Caco-2 (cell line): ENCODE results near the gene GADL1. TPM values are rescaled to one million over a fixed set of nuclear protein-coding genes. Genes with fewer than 3 reads are reported as not detected.
A peak's percentile ranks its signal among the peaks of the same experiment; 100 is the strongest.

ENCODE experiments used
- BruUV-seq: library from RNA; stranded (reverse); fragments of 400-500 nt; replicated peaks from 2 replicates; lab custom pipeline; 2021; lab: Mats Ljungman, UMichigan
- CTCF ChIA-PET: fragments of 300-600 bp; sonication (Branson Sonifier 250); formaldehyde crosslinking; loops from one replicate; lab custom pipeline; 2022; ENCODE audit warnings: antibody characterized with exemption; lab: Charles Lee
- POLR2A ChIA-PET: fragments of 300-600 bp; sonication (Branson Sonifier 250); formaldehyde crosslinking; loops from one replicate; lab custom pipeline; 2022; ENCODE audit warnings: antibody characterized with exemption; lab: Charles Lee
- DNase-seq, 2 experiments: peaks; one replicate each; pipeline versions ENCODE4 v3.0.0 to v3.0.0-alpha.2; 2020 to 2022
- H3K27me3 ChIP-seq: replicated peaks from 2 replicates; pipeline ENCODE4 v1.6.0; 2011; ENCODE audit warnings: low read length; ENCODE audit not compliant: control insufficient read depth, insufficient read depth
- H3K36me3 ChIP-seq: 2 replicates; pipeline ENCODE4 v1.5.1; 2011; ENCODE audit warnings: low read length; ENCODE audit not compliant: control insufficient read depth, insufficient read depth
- H3K4me1 ChIP-seq: fragments of 250-450 bp; sonication (Bioruptor Pico); 2 replicates; pipeline ENCODE4 v1.5.1; 2020; ENCODE audit warnings: mild to moderate bottlenecking
- H3K4me3 ChIP-seq: 2 replicates; pipeline ENCODE4 v1.5.1; 2011; ENCODE audit warnings: low read depth, mild to moderate bottlenecking, control low read depth, low read length
- H3K9me3 ChIP-seq: fragments of 250-450 bp; sonication (Bioruptor Pico); 2 replicates; pipeline ENCODE4 v1.5.1; 2020; ENCODE audit warnings: mild to moderate bottlenecking, moderate library complexity
- H3K27ac Mint-ChIP-seq: one replicate; pipeline ENCODE4 v1.8.0; 2022; ENCODE audit warnings: mixed read lengths; ENCODE audit not compliant: unreplicated experiment
- H3K27me3 Mint-ChIP-seq: one replicate; pipeline ENCODE4 v1.8.0; 2022; ENCODE audit warnings: mixed read lengths; ENCODE audit not compliant: insufficient read depth, unreplicated experiment
- H3K36me3 Mint-ChIP-seq: one replicate; pipeline ENCODE4 v1.8.0; 2022; ENCODE audit warnings: mild to moderate bottlenecking, mixed read lengths; ENCODE audit not compliant: insufficient read depth, unreplicated experiment
- H3K4me1 Mint-ChIP-seq: one replicate; pipeline ENCODE4 v1.8.0; 2022; ENCODE audit warnings: low read depth, mixed read lengths; ENCODE audit not compliant: unreplicated experiment
- H3K4me3 Mint-ChIP-seq: one replicate; pipeline ENCODE4 v1.8.0; 2022; ENCODE audit warnings: mild to moderate bottlenecking, moderate library complexity, mixed read lengths; ENCODE audit not compliant: unreplicated experiment
- H3K9me3 Mint-ChIP-seq: one replicate; pipeline ENCODE4 v1.8.0; 2022; ENCODE audit warnings: mixed read lengths; ENCODE audit not compliant: unreplicated experiment
- CTCF ChIP-seq, 2 experiments: fragments of 200-600 bp in 1 of 2; IDR thresholded peaks; 1 replicate in 1 of 2; 2 replicates in 1 of 2; pipeline versions ENCODE4 v1.5.1 to v1.8.0; 2011 to 2022; ENCODE audit warnings: antibody characterized with exemption in 1 of 2, control low read depth in 1 of 2, inconsistent platforms in 1 of 2, low read depth in 1 of 2, low read length in 1 of 2, mild to moderate bottlenecking in 1 of 2, moderate library complexity in 1 of 2; ENCODE audit not compliant: insufficient read depth in 1 of 2, severe bottlenecking in 1 of 2, unreplicated experiment in 1 of 2
- intact Hi-C: fragments of 100-400 bp; cut with micrococcal nuclease; formaldehyde crosslinking; loops from one replicate; pipeline ENCODE4 v1.10.0; 2022; ENCODE audit not compliant: unreplicated experiment
- total RNA-seq: library from RNA; stranded (reverse); gene quantifications from 2 replicates; pipeline ENCODE4 v1.2.3, GENCODE V29; 2022

Gene GADL1
- total RNA-seq, 1 experiment from 2014 or later, result 6.2 TPM

GRCh38 chr3:30750967-30751366, 143.5 kb downstream of the GADL1 start:
- intact Hi-C loops, result loop anchor here (1.0 kb wide), 2 partner anchors 709 to 738 kb away; no protein-coding TSS in a partner anchor
- no peaks in the 10 kb centered on the region for H3K36me3 Mint-ChIP-seq
- CTCF ChIA-PET, result interaction anchor here (1.1 to 1.5 kb wide), 2 partner anchors 58 to 738 kb away, joined by 7 read pairs; no protein-coding TSS in a partner anchor

GRCh38 chr3:30749230-30749629, 145.2 kb downstream of the GADL1 start:
- no peak overlapping the region for H3K27ac Mint-ChIP-seq
- no peaks in the 10 kb centered on the region for H3K36me3 Mint-ChIP-seq
- Histone ChIP-seq H3K36me3 (no peaks in the 10 kb centered on the region), H3K9me3 (no peaks in the 10 kb centered on the region), H3K4me3 (no peak overlapping the region), H3K4me1 (peaks cover 17% of the 10 kb centered on the region), H3K27me3 (no peaks in the 10 kb centered on the region)
- no peak overlapping the region for H3K4me3 Mint-ChIP-seq
- DNase-seq, result no peak
- POLR2A ChIA-PET, result no interaction called here
- CTCF ChIA-PET, result no interaction called here
- BruUV-seq, result no TSS peak
- intact Hi-C loops, result loop anchor here (5.0 kb wide), 2 partner anchors 142 to 182 kb away; partner anchors contain the start of gene TGFBR2
- H3K9me3 Mint-ChIP-seq, result no peaks in the 10 kb centered on the region
- no peak for TF ChIP-seq CTCF (IDR thresholded peaks at IDR 0.05; ENCODE audit: insufficient read depth in 1 of 2, low read depth in 1 of 2, low read length in 1 of 2, severe bottlenecking in 1 of 2, unreplicated experiment in 1 of 2)
- H3K27me3 Mint-ChIP-seq, result no peaks in the 10 kb centered on the region
- peaks cover 15% of the 10 kb centered on the region for H3K4me1 Mint-ChIP-seq

More at GRCh38 chr3:30750967-30751366, 143.5 kb downstream of the GADL1 start:
- TF ChIP-seq CTCF (IDR thresholded peaks at IDR 0.05; ENCODE audit: insufficient read depth in 1 of 2, low read depth in 1 of 2, low read length in 1 of 2, severe bottlenecking in 1 of 2, unreplicated experiment in 1 of 2), result no peak
- Mint-ChIP-seq H3K9me3 (no peaks in the 10 kb centered on the region), H3K4me3 (no peak overlapping the region), H3K27me3 (no peaks in the 10 kb centered on the region), H3K27ac (no peak overlapping the region), H3K4me1 (peaks cover 15% of the 10 kb centered on the region)
- Histone ChIP-seq H3K4me1 (peaks cover 17% of the 10 kb centered on the region), H3K27me3 (no peaks in the 10 kb centered on the region), H3K9me3 (no peaks in the 10 kb centered on the region), H3K4me3 (no peak overlapping the region), H3K36me3 (no peaks in the 10 kb centered on the region)
- POLR2A ChIA-PET, result no interaction called here
- DNase-seq, result peak; percentile 17 to 47
- no TSS peak for BruUV-seq

DNA sequence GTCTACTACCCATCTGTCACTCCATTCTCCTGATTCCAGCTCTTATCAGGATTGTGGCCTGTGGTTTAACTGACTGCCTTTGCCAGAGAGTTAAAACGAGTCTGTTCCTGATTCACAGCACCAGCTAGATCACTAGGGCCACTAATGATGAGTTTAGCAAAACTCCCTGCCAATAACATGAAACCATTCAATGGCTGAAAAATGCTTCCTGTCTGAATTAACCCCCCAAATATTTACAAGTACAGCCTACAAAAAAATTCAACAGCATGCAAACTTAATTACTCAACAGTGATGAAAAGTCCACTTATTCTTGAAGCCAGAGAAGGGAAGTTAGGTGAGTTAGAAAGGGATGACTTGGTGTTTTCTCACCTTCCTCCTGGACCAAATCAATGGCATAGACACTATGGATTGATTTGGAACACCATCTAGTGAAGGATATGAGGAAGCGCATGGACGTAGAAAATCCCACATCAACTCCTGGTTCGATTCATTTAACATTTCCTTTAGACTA, 146.6 kb downstream of the GADL1 start:
- Histone ChIP-seq H3K4me1 (peaks cover 12% of the 10 kb centered on the region), H3K9me3 (no peaks in the 10 kb centered on the region), H3K4me3 (no peak overlapping the region), H3K36me3 (no peaks in the 10 kb centered on the region), H3K27me3 (no peaks in the 10 kb centered on the region)
- H3K4me1 Mint-ChIP-seq, result peaks cover 15% of the 10 kb centered on the region
- H3K36me3 Mint-ChIP-seq, result no peaks in the 10 kb centered on the region
- intact Hi-C loops, result loop anchor here (1.0 to 5.0 kb wide), 4 partner anchors 55 to 635 kb away; partner anchors contain the start of gene TGFBR2
- TF ChIP-seq CTCF (IDR thresholded peaks at IDR 0.05; ENCODE audit: insufficient read depth in 1 of 2, low read depth in 1 of 2, low read length in 1 of 2, severe bottlenecking in 1 of 2, unreplicated experiment in 1 of 2), result peak; percentile 56 to 62
- no peak overlapping the region for H3K4me3 Mint-ChIP-seq
- CTCF ChIA-PET, result interaction anchor here (0.5 to 1.0 kb wide), 2 partner anchors 634 to 735 kb away, joined by 4 to 5 read pairs; no protein-coding TSS in a partner anchor
- H3K27ac Mint-ChIP-seq, result no peak overlapping the region
- peak in 1 of 2 experiments; percentile 16 for DNase-seq
- no peaks in the 10 kb centered on the region for H3K9me3 Mint-ChIP-seq
- no peaks in the 10 kb centered on the region for H3K27me3 Mint-ChIP-seq
- no TSS peak for BruUV-seq
- POLR2A ChIA-PET, result no interaction called here
